ENCODE measurements around the gene PTPRD.

DNA sequence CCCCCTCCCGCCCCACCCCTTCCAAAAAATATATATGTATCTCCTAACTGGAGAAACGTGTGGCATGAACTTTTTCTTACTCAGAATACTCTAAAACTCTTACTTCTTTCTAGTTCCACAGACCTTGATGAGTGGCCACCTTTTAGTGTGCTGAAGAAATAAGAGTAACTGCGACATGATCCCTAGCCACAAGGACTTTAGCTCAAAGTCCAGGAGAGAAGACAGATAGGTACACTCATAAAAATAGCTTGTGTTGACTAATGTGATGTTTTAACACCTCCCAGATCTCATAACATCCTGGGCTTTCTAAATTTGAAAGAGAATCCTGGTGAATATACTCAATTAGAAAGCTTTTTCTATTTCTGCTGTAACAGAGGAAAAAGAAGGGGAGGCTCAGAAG, 1808.2 kb downstream of the PTPRD start:
- TF ChIP-seq EZH2 (IDR thresholded peaks at IDR 0.05), result no peak
- no peak for TF ChIP-seq POLR2AphosphoS5 (IDR thresholded peaks at IDR 0.05; ENCODE audit: borderline replicate concordance, low read depth, low read length)
